ENCODE data around the gene CD48.

CD48 gene

GRCh38 chr1:160651433-160652064 lies 60.1 kb downstream of the CD48 start:
- TF ChIP-seq, protein P1, sequence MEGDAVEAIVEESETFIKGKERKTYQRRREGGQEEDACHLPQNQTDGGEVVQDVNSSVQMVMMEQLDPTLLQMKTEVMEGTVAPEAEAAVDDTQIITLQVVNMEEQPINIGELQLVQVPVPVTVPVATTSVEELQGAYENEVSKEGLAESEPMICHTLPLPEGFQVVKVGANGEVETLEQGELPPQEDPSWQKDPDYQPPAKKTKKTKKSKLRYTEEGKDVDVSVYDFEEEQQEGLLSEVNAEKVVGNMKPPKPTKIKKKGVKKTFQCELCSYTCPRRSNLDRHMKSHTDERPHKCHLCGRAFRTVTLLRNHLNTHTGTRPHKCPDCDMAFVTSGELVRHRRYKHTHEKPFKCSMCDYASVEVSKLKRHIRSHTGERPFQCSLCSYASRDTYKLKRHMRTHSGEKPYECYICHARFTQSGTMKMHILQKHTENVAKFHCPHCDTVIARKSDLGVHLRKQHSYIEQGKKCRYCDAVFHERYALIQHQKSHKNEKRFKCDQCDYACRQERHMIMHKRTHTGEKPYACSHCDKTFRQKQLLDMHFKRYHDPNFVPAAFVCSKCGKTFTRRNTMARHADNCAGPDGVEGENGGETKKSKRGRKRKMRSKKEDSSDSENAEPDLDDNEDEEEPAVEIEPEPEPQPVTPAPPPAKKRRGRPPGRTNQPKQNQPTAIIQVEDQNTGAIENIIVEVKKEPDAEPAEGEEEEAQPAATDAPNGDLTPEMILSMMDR (IDR thresholded peaks at IDR 0.05; ENCODE audit: low read depth, low read length): no peak

DNA sequence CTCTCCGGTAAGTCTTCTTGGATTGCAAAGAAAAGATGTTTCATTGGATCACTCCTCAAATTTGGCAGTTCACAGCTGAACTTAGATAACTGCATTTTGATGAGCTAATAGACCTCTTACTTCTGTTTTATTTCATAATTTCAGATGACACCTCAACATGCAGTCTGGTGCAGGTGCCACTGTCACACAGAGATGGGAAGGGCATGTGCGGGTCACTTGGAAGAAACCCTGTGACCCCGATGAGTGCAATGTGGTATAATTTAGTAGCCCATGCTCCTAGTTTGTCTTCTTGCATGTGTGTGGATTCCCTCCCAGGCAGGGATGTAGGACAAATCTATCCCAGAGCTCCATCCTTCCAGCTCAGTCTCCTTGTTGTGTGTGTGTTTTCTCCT lies 64.3 kb downstream of the CD48 start:
- TF ChIP-seq, protein P1 (IDR thresholded peaks at IDR 0.05; ENCODE audit: low read depth, low read length): no peak
- H3K4me3 ChIP-seq (ENCODE audit: low read depth, low read length): no peak overlapping the region

More at GRCh38 chr1:160651433-160652064, 60.1 kb downstream of the CD48 start:
- H3K4me3 ChIP-seq (ENCODE audit: low read depth, low read length): no peak overlapping the region

DNA sequence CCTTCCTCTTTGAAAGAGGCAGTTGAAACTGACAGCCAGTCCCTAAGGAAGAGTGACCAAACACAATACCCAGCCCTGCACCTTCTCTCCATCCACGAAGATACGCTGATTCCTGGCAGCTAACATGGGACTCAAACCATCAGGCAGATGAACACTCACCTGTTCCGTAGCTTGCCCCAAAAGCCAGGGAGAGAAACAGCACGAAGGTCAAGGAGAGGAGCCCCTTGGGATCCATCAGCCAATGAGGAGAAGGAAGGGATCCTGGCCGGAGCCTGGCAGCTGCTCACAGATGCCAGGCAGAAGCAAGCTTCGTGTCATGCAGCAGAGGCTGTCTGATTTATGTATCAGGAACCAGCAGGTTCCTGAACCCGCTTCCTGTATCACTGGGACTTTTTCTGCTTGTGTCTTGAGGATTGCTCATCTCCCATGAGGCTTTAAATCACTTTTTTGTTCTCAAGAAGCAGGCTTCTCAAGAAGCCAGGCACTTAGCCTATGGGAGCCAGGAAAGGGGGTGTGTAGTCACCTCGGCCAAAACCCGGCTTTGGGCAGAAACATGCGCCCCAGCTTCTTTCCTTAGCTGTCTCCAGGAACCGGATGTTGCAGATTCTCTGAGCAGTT lies 64.8 kb downstream of the CD48 start, which contains the start of gene SLAMF1:
Gene SLAMF1, minus strand, starts transcription at position 334 of the 618 bp plus-strand sequence. Its CDS starts 99 bp downstream, at position 235.
- H3K4me3 ChIP-seq (ENCODE audit: low read depth, low read length): no peak within 1 kb of the TSS
- TF ChIP-seq, protein P1 (IDR thresholded peaks at IDR 0.05; ENCODE audit: low read depth, low read length): no peak

GRCh38 chr1:160646180-160646579 lies 65.4 kb downstream of the CD48 start:
- no peak overlapping the region for H3K4me3 ChIP-seq (ENCODE audit: low read depth, low read length)
- TF ChIP-seq, protein P1 (IDR thresholded peaks at IDR 0.05; ENCODE audit: low read depth, low read length): no peak

DNA sequence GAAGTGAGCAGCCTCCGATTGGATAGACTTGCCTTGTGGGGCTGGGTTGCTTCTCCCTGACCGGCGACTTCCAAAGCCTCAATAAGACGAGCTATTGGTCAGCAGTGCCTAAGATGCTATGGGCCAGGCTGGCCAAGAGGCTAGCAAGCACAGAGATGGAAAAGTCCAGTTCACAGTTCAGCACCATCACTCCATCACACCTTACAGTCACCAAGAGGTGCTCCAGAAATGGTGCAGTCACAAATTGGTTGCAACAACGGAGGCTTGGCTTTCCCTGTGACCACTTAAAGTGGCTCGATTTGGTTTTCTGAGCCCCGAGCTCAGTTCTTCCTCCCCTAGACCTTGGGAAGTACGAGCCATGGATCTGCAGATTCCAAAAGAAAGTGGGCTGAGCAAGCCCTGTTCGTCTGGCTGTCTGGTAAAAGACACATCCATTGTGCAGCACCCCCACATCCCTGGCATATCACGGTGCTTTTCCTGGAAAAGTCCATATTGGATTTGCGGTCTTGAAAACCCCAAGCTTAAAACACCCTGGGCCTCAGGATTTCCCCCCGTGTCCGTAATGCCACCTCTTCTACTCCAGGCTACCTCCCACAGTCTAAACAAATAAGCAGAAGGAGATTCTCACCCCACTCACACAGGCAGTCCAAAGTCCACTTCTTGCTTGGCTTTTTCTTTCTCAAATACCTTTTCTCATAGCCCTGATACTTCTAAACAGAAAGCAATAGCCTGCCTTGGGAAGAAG lies 66.1 kb downstream of the CD48 start:
- H3K4me3 ChIP-seq (ENCODE audit: low read depth, low read length): no peak overlapping the region
- TF ChIP-seq, protein P1 (IDR thresholded peaks at IDR 0.05; ENCODE audit: low read depth, low read length): no peak

DNA sequence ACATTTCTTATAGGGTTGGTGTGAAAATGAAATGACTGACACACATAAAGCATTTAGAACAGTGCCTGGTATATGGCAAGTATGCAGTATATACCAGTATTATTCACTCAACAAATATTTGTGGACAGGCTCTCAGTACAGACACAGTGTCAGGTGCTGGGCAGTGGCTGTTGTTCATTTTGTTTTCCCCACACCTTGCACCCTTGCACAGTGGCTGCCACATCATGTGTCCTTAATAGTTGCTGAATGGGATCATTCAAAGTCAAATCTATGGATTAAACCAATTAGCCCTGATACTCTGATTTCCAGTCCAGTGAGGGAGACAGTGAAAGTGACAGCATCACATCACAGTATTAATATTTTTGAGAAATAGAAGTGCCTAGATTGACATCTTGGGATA lies 67.2 kb downstream of the CD48 start:
- TF ChIP-seq, protein P1 (IDR thresholded peaks at IDR 0.05; ENCODE audit: low read depth, low read length): no peak
- H3K4me3 ChIP-seq (ENCODE audit: low read depth, low read length): no peak overlapping the region

- no peak overlapping the region for H3K4me3 ChIP-seq (ENCODE audit: low read depth, low read length)
- TF ChIP-seq, protein P1 (IDR thresholded peaks at IDR 0.05; ENCODE audit: low read depth, low read length): no peak
Measured at GRCh38 chr1:160643138-160643537, 68.5 kb downstream of the CD48 start.

Measured in WI38 (cell line).